Measurements from ENCODE around the gene AREL1.

AREL1 gene

DNA sequence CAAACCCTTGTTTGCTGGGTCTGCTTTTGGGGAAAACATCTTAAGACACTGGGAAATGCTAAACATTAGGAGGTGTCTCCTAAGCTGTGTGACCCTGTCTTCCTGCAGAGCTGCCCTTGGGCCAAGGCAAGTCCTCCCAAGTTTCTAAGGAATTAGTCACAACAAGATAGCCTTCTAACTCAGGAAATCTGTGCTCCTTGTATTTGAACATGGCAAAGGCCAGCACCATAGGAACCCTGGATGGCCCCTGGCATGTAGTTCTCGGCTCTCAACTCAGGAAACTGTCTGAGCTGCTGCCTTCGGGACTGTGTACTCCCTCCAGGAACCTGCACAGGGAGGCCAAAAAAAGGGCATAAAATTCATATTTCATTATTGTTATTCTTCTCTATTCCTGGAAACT lies 63.2 kb downstream of the AREL1 start:
- no peak overlapping the region for H3K4me3 ChIP-seq (ENCODE audit: low read depth, low read length)
- DNase-seq (ENCODE audit: low read depth, low spot score), result no peak
- TF ChIP-seq, protein P1, sequence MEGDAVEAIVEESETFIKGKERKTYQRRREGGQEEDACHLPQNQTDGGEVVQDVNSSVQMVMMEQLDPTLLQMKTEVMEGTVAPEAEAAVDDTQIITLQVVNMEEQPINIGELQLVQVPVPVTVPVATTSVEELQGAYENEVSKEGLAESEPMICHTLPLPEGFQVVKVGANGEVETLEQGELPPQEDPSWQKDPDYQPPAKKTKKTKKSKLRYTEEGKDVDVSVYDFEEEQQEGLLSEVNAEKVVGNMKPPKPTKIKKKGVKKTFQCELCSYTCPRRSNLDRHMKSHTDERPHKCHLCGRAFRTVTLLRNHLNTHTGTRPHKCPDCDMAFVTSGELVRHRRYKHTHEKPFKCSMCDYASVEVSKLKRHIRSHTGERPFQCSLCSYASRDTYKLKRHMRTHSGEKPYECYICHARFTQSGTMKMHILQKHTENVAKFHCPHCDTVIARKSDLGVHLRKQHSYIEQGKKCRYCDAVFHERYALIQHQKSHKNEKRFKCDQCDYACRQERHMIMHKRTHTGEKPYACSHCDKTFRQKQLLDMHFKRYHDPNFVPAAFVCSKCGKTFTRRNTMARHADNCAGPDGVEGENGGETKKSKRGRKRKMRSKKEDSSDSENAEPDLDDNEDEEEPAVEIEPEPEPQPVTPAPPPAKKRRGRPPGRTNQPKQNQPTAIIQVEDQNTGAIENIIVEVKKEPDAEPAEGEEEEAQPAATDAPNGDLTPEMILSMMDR (IDR thresholded peaks at IDR 0.05; ENCODE audit: low read depth, low read length), result no peak
- in situ Hi-C loops (cut with HindIII; ENCODE audit: low sequenced_read_pairs), result no loop called here

- H3K4me3 ChIP-seq (ENCODE audit: low read depth, low read length), result no peak overlapping the region
- TF ChIP-seq, protein P1 (IDR thresholded peaks at IDR 0.05; ENCODE audit: low read depth, low read length), result no peak
- in situ Hi-C loops (cut with HindIII; ENCODE audit: low sequenced_read_pairs), result no loop called here
- DNase-seq (ENCODE audit: low read depth, low spot score), result no peak
These were observed 63.7 kb downstream of the AREL1 start for GRCh38 chr14:74649167-74649566.

GRCh38 chr14:74648601-74649000 lies 64.3 kb downstream of the AREL1 start:
- TF ChIP-seq, protein P1 (IDR thresholded peaks at IDR 0.05; ENCODE audit: low read depth, low read length), result no peak
- no peak overlapping the region for H3K4me3 ChIP-seq (ENCODE audit: low read depth, low read length)

GRCh38 chr14:74647678-74648461 lies 65.0 kb downstream of the AREL1 start:
- in situ Hi-C loops (cut with HindIII; ENCODE audit: low sequenced_read_pairs), result no loop called here
- H3K4me3 ChIP-seq (ENCODE audit: low read depth, low read length), result no peak overlapping the region
- TF ChIP-seq, protein P1 (IDR thresholded peaks at IDR 0.05; ENCODE audit: low read depth, low read length), result no peak
- no peak for DNase-seq (ENCODE audit: low read depth, low spot score)

More at GRCh38 chr14:74648601-74649000, 64.3 kb downstream of the AREL1 start:
- no peak for DNase-seq (ENCODE audit: low read depth, low spot score)
- in situ Hi-C loops (cut with HindIII; ENCODE audit: low sequenced_read_pairs), result no loop called here

GRCh38 chr14:74647061-74647677 lies 65.7 kb downstream of the AREL1 start:
- in situ Hi-C loops (cut with HindIII; ENCODE audit: low sequenced_read_pairs), result no loop called here
- no peak for DNase-seq (ENCODE audit: low read depth, low spot score)
- H3K4me3 ChIP-seq (ENCODE audit: low read depth, low read length), result no peak overlapping the region
- TF ChIP-seq, protein P1 (IDR thresholded peaks at IDR 0.05; ENCODE audit: low read depth, low read length), result no peak

GRCh38 chr14:74645756-74646470 lies 67.0 kb downstream of the AREL1 start:
- no peak overlapping the region for H3K4me3 ChIP-seq (ENCODE audit: low read depth, low read length)
- DNase-seq (ENCODE audit: low read depth, low spot score), result no peak
- TF ChIP-seq, protein P1 (IDR thresholded peaks at IDR 0.05; ENCODE audit: low read depth, low read length), result no peak
- in situ Hi-C loops (cut with HindIII; ENCODE audit: low sequenced_read_pairs), result no loop called here

Data from astrocyte of the spinal cord (primary cell).